Suprapubic skin (tissue), 4 donors: ENCODE measurements around the gene IRGQ.

Experiments used
- EP300 ChIP-seq: sonication (generic); formaldehyde crosslinking; IDR thresholded peaks from one replicate; pipeline ENCODE4 v1.6.1; 2017; ENCODE audit warnings: antibody characterized with exemption
- POLR2A ChIP-seq, 2 donors: fragments of 450-650 bp; IDR thresholded peaks; one replicate each; pipeline ENCODE4 v1.6.1; 2017; ENCODE audit warnings: antibody characterized with exemption in 2 of 2, mild to moderate bottlenecking in 2 of 2, moderate library complexity in 2 of 2
- POLR2AphosphoS5 ChIP-seq, 3 donors: sonication (generic); formaldehyde crosslinking; IDR thresholded peaks; one replicate each; pipeline ENCODE4 v1.6.1; 2017; ENCODE audit warnings: antibody characterized with exemption in 3 of 3
- TF ChIP-seq, protein P1 (sequence below), 2 donors: fragments of 200-600 bp in 1 of 2; fragments of 450-650 bp in 1 of 2; sonication (generic) in 1 of 2; IDR thresholded peaks; one replicate each; pipeline ENCODE4 v1.5.1; 2016 to 2019; ENCODE audit warnings: antibody characterized with exemption in 2 of 2, mild to moderate bottlenecking in 1 of 2, moderate library complexity in 1 of 2

DNA sequence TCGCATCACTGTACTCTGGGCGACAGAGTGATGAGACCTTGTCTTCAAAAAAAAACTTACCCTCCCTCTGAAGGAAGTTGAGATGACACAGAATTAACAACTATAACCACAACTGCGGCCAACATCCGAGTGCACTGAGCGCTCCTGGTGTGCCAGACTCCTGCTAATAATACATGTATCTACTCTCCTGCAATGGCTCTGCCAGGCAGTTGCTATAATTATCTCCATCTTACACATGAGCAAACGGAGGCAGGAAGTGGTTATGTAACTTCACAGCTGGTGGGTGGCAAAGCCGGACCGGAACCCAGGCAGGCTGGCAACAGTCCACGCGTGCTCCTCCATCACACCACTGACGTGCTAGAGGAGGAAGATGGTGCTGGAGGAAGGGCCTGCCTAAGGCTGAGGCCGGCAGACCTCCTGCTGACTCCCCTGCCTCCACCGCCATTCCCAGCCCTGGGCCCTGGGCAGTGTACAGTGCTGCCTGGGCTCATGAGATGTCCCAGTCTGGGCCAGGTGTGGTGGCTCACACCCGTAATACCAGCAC, 33.2 kb downstream of the IRGQ start:
- no peak for TF ChIP-seq POLR2A (IDR thresholded peaks at IDR 0.05)
- TF ChIP-seq, protein P1, sequence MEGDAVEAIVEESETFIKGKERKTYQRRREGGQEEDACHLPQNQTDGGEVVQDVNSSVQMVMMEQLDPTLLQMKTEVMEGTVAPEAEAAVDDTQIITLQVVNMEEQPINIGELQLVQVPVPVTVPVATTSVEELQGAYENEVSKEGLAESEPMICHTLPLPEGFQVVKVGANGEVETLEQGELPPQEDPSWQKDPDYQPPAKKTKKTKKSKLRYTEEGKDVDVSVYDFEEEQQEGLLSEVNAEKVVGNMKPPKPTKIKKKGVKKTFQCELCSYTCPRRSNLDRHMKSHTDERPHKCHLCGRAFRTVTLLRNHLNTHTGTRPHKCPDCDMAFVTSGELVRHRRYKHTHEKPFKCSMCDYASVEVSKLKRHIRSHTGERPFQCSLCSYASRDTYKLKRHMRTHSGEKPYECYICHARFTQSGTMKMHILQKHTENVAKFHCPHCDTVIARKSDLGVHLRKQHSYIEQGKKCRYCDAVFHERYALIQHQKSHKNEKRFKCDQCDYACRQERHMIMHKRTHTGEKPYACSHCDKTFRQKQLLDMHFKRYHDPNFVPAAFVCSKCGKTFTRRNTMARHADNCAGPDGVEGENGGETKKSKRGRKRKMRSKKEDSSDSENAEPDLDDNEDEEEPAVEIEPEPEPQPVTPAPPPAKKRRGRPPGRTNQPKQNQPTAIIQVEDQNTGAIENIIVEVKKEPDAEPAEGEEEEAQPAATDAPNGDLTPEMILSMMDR (IDR thresholded peaks at IDR 0.05) = no peak
- TF ChIP-seq EP300 = no peak
- TF ChIP-seq POLR2AphosphoS5 (IDR thresholded peaks at IDR 0.05) = no peak
